Measurements from ENCODE around the gene FAM131C.

FAM131C gene

DNA sequence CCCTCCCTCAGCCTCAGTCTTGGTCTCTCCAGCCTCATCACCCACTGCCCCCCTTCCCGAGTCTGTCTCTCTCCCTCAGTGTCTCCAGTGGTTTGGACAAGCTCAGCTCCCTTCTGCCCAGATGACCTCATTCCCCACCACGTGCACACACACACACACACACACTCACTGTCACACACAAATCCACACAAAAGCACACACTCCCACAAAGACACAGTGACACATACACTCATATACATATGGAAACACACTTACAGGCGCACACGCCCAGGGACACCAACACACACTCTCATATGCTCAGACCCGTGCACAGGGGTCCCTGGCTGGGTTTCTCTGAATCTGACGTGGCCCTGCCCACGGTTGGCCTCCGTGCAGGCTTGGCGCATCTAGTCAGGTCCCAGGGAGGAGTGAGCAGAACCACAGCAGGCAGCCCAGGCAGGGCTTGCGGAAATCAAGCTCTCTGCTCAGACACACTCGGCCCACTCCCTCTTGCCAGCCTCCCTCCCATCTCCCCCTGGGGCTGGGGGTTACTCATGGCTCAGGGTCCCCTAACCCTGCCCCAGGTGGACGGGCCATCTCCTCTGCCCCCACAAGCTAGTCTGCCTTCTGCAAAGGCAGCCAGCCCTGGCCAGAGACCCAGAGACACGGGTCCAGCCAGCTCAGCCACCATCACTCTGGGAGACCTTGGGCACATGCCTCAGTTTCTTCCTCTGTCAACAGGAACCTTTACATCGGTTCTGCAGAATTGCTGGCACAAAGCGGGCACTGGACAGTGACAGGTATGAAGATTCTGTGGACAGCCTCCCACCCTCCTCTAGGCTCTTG, 38.5 kb upstream of the FAM131C start (continued):
- TF ChIP-seq, protein P1, sequence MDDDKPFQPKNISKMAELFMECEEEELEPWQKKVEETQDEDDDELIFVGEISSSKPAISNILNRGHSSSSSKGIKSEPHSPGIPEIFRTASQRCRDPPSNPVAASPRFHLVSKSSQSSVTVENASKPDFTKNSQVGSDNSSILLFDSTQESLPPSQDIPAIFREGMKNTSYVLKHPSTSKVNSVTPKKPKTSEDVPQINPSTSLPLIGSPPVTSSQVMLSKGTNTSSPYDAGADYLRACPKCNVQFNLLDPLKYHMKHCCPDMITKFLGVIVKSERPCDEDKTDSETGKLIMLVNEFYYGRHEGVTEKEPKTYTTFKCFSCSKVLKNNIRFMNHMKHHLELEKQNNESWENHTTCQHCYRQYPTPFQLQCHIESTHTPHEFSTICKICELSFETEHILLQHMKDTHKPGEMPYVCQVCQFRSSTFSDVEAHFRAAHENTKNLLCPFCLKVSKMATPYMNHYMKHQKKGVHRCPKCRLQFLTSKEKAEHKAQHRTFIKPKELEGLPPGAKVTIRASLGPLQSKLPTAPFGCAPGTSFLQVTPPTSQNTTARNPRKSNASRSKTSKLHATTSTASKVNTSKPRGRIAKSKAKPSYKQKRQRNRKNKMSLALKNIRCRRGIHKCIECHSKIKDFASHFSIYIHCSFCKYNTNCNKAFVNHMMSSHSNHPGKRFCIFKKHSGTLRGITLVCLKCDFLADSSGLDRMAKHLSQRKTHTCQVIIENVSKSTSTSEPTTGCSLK (tag by site-specific recombination; IDR thresholded peaks at IDR 0.05): no peak
- TF ChIP-seq SCRT1 (tag by site-specific recombination; IDR thresholded peaks at IDR 0.05; ENCODE audit: borderline replicate concordance): no peak
- no peak for TF ChIP-seq ZNF10 (tag by site-specific recombination; IDR thresholded peaks at IDR 0.05)
- TF ChIP-seq ZNF169 (tag by site-specific recombination; IDR thresholded peaks at IDR 0.05): no peak
- TF ChIP-seq, protein P2, sequence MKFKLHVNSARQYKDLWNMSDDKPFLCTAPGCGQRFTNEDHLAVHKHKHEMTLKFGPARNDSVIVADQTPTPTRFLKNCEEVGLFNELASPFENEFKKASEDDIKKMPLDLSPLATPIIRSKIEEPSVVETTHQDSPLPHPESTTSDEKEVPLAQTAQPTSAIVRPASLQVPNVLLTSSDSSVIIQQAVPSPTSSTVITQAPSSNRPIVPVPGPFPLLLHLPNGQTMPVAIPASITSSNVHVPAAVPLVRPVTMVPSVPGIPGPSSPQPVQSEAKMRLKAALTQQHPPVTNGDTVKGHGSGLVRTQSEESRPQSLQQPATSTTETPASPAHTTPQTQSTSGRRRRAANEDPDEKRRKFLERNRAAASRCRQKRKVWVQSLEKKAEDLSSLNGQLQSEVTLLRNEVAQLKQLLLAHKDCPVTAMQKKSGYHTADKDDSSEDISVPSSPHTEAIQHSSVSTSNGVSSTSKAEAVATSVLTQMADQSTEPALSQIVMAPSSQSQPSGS (tag by site-specific recombination; IDR thresholded peaks at IDR 0.05; ENCODE audit: low read depth): peak; percentile 92
- TF ChIP-seq ZNF670 (tag by site-specific recombination; IDR thresholded peaks at IDR 0.05; ENCODE audit: low read depth): no peak
- TF ChIP-seq ZNF549 (tag by site-specific recombination; IDR thresholded peaks at IDR 0.05): no peak
- no peak for TF ChIP-seq SP2 (tag by site-specific recombination; IDR thresholded peaks at IDR 0.05)
- no peak for TF ChIP-seq ZFP3 (tag by site-specific recombination; IDR thresholded peaks at IDR 0.05; ENCODE audit: low read depth)
- no peak for TF ChIP-seq ZNF138 (tag by site-specific recombination; IDR thresholded peaks at IDR 0.05; ENCODE audit: borderline replicate concordance)
- TF ChIP-seq, protein P3, sequence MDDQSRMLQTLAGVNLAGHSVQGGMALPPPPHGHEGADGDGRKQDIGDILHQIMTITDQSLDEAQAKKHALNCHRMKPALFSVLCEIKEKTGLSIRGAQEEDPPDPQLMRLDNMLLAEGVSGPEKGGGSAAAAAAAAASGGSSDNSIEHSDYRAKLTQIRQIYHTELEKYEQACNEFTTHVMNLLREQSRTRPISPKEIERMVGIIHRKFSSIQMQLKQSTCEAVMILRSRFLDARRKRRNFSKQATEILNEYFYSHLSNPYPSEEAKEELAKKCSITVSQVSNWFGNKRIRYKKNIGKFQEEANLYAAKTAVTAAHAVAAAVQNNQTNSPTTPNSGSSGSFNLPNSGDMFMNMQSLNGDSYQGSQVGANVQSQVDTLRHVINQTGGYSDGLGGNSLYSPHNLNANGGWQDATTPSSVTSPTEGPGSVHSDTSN (CRISPR knock-in tag; IDR thresholded peaks at IDR 0.05): no peak
- no peak for TF ChIP-seq ZNF423 (tag by site-specific recombination; IDR thresholded peaks at IDR 0.05)
- no peak for TF ChIP-seq SETDB1 (IDR thresholded peaks at IDR 0.05; ENCODE audit: insufficient read length, low read length)
- TF ChIP-seq ZNF544 (tag by site-specific recombination; IDR thresholded peaks at IDR 0.05): no peak
- TF ChIP-seq ZNF530 (tag by site-specific recombination; IDR thresholded peaks at IDR 0.05; ENCODE audit: low read depth): no peak
- TF ChIP-seq, protein P4, sequence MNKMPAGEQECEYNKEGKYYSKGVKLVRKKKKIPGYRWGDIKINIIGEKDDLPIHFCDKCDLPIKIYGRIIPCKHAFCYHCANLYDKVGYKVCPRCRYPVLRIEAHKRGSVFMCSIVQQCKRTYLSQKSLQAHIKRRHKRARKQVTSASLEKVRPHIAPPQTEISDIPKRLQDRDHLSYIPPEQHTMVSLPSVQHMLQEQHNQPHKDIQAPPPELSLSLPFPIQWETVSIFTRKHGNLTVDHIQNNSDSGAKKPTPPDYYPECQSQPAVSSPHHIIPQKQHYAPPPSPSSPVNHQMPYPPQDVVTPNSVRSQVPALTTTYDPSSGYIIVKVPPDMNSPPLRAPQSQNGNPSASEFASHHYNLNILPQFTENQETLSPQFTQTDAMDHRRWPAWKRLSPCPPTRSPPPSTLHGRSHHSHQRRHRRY (tag by site-specific recombination; IDR thresholded peaks at IDR 0.05): peak; percentile 93; the same call in 1 of the 2 replicates
- TF ChIP-seq, protein P5, sequence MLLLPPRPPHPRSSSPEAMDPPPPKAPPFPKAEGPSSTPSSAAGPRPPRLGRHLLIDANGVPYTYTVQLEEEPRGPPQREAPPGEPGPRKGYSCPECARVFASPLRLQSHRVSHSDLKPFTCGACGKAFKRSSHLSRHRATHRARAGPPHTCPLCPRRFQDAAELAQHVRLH (tag by site-specific recombination; IDR thresholded peaks at IDR 0.05): no peak
- peak; percentile 85; the same call in 1 of the 2 replicates for TF ChIP-seq GLI4 (tag by site-specific recombination; IDR thresholded peaks at IDR 0.05)
- peak; percentile 92; the same call in 1 of the 2 replicates for TF ChIP-seq ZNF24 (tag by site-specific recombination; IDR thresholded peaks at IDR 0.05)
- TF ChIP-seq ZFP69B (tag by site-specific recombination; IDR thresholded peaks at IDR 0.05): peak; percentile 90
- TF ChIP-seq, protein P6, sequence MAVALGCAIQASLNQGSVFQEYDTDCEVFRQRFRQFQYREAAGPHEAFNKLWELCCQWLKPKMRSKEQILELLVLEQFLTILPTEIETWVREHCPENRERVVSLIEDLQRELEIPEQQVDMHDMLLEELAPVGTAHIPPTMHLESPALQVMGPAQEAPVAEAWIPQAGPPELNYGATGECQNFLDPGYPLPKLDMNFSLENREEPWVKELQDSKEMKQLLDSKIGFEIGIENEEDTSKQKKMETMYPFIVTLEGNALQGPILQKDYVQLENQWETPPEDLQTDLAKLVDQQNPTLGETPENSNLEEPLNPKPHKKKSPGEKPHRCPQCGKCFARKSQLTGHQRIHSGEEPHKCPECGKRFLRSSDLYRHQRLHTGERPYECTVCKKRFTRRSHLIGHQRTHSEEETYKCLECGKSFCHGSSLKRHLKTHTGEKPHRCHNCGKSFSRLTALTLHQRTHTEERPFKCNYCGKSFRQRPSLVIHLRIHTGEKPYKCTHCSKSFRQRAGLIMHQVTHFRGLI (tag by site-specific recombination; IDR thresholded peaks at IDR 0.05): peak; percentile 81
- TF ChIP-seq, protein P7, sequence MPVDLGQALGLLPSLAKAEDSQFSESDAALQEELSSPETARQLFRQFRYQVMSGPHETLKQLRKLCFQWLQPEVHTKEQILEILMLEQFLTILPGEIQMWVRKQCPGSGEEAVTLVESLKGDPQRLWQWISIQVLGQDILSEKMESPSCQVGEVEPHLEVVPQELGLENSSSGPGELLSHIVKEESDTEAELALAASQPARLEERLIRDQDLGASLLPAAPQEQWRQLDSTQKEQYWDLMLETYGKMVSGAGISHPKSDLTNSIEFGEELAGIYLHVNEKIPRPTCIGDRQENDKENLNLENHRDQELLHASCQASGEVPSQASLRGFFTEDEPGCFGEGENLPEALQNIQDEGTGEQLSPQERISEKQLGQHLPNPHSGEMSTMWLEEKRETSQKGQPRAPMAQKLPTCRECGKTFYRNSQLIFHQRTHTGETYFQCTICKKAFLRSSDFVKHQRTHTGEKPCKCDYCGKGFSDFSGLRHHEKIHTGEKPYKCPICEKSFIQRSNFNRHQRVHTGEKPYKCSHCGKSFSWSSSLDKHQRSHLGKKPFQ (tag by site-specific recombination; IDR thresholded peaks at IDR 0.05): no peak
- TF ChIP-seq KLF9 (tag by site-specific recombination; IDR thresholded peaks at IDR 0.05; ENCODE audit: low read depth): peak; percentile 35; the same call in 1 of the 2 replicates
- TF ChIP-seq, protein P8, sequence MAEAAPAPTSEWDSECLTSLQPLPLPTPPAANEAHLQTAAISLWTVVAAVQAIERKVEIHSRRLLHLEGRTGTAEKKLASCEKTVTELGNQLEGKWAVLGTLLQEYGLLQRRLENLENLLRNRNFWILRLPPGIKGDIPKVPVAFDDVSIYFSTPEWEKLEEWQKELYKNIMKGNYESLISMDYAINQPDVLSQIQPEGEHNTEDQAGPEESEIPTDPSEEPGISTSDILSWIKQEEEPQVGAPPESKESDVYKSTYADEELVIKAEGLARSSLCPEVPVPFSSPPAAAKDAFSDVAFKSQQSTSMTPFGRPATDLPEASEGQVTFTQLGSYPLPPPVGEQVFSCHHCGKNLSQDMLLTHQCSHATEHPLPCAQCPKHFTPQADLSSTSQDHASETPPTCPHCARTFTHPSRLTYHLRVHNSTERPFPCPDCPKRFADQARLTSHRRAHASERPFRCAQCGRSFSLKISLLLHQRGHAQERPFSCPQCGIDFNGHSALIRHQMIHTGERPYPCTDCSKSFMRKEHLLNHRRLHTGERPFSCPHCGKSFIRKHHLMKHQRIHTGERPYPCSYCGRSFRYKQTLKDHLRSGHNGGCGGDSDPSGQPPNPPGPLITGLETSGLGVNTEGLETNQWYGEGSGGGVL (tag by site-specific recombination; IDR thresholded peaks at IDR 0.05): peak; percentile 93
- TF ChIP-seq, protein P9, sequence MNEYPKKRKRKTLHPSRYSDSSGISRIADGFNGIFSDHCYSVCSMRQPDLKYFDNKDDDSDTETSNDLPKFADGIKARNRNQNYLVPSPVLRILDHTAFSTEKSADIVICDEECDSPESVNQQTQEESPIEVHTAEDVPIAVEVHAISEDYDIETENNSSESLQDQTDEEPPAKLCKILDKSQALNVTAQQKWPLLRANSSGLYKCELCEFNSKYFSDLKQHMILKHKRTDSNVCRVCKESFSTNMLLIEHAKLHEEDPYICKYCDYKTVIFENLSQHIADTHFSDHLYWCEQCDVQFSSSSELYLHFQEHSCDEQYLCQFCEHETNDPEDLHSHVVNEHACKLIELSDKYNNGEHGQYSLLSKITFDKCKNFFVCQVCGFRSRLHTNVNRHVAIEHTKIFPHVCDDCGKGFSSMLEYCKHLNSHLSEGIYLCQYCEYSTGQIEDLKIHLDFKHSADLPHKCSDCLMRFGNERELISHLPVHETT (tag by site-specific recombination; IDR thresholded peaks at IDR 0.05): peak; percentile 79; the same call in 1 of the 2 replicates
- TF ChIP-seq ZNF792 (tag by site-specific recombination; IDR thresholded peaks at IDR 0.05): no peak
